Measurements from ENCODE around the gene EIF4H. TPM values are rescaled to one million over a fixed set of nuclear protein-coding genes. Genes with fewer than 3 reads are reported as not detected.
"Not testable (repeated sequence)": the region's sequence is repeated elsewhere in the genome, so short reads cannot be mapped to it uniquely, and the experiment has no call there.

EIF4H gene
- total RNA-seq, 1 experiment from 2014 or later: 351 TPM

- no peak for DNase-seq (ENCODE audit: low read depth, low spot score)
Observed at GRCh38 chr7:74187915-74188675, 13.9 kb downstream of the EIF4H start.

DNA sequence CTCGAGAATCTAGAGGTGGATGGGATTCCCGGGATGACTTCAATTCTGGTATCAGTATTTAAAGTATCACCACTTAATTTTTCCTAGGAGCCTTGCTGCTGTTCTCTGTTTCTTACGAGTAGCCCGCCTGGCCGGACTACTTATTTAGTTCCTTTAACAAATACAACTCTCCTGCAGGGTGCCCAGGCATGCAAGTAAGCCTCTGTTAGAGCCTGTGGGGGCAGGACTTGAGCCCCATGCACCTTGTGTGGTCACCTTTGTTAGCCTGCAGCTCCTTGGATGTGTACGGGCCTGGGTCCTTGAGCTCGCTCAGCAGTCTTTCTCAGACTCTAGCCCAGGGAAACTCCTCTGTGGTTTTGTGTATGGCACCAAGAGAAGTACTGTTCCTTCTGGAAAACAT, 16.1 kb downstream of the EIF4H start:
- DNase-seq (ENCODE audit: low read depth, low spot score): no peak
- in situ Hi-C loops (cut with HindIII; ENCODE audit: low pct_unique_long_range_greater_than_20kb, low sequenced_read_pairs): loop anchor here (25.0 kb wide), 1 partner anchor 103 kb away; the partner anchor contains the start of gene LIMK1

More at GRCh38 chr7:74187915-74188675, 13.9 kb downstream of the EIF4H start:
- in situ Hi-C loops (cut with HindIII; ENCODE audit: low pct_unique_long_range_greater_than_20kb, low sequenced_read_pairs): loop anchor here (25.0 kb wide), 1 partner anchor 101 kb away; the partner anchor contains the start of gene LIMK1

GRCh38 chr7:74191231-74191630, 17.1 kb downstream of the EIF4H start:
- in situ Hi-C loops (cut with HindIII; ENCODE audit: low pct_unique_long_range_greater_than_20kb, low sequenced_read_pairs): loop anchor here (25.0 kb wide), 1 partner anchor 104 kb away; the partner anchor contains the start of gene LIMK1
- no peak for DNase-seq (ENCODE audit: low read depth, low spot score)

- DNase-seq (ENCODE audit: low read depth, low spot score): no peak
- in situ Hi-C loops (cut with HindIII; ENCODE audit: low pct_unique_long_range_greater_than_20kb, low sequenced_read_pairs): loop anchor here (25.0 kb wide), 1 partner anchor 106 kb away; the partner anchor contains the start of gene LIMK1
Observed at GRCh38 chr7:74193054-74193453, 18.9 kb downstream of the EIF4H start.

- no peak for DNase-seq (ENCODE audit: low read depth, low spot score)
- in situ Hi-C loops (cut with HindIII; ENCODE audit: low pct_unique_long_range_greater_than_20kb, low sequenced_read_pairs): loop anchor here (25.0 kb wide), 1 partner anchor 107 kb away; the partner anchor contains the start of gene LIMK1
Observed at GRCh38 chr7:74193913-74194312, 19.8 kb downstream of the EIF4H start.

DNA sequence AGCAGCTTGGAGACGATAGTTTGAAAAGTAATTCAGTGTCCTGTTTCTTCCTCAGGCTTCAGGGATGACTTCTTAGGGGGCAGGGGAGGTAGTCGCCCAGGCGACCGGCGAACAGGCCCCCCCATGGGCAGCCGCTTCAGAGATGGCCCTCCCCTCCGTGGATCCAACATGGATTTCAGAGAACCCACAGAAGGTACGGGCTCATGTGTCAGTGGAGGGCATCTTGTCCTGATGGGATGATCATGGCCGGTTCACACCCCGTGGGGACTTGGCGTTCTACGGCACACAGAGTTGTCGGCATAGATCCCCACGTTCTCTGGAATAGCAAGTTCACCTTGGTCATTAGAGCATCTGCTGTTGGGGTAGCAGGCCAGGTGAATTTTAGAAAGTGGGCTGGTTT, 20.5 kb downstream of the EIF4H start:
- DNase-seq (ENCODE audit: low read depth, low spot score): no peak
- in situ Hi-C loops (cut with HindIII; ENCODE audit: low pct_unique_long_range_greater_than_20kb, low sequenced_read_pairs): loop anchor here (25.0 kb wide), 1 partner anchor 107 kb away; the partner anchor contains the start of gene LIMK1

GRCh38 chr7:74195139-74195860, 21.1 kb downstream of the EIF4H start:
- in situ Hi-C loops (cut with HindIII; ENCODE audit: low pct_unique_long_range_greater_than_20kb, low sequenced_read_pairs): loop anchor here (25.0 kb wide), 1 partner anchor 108 kb away; the partner anchor contains the start of gene LIMK1

DNA sequence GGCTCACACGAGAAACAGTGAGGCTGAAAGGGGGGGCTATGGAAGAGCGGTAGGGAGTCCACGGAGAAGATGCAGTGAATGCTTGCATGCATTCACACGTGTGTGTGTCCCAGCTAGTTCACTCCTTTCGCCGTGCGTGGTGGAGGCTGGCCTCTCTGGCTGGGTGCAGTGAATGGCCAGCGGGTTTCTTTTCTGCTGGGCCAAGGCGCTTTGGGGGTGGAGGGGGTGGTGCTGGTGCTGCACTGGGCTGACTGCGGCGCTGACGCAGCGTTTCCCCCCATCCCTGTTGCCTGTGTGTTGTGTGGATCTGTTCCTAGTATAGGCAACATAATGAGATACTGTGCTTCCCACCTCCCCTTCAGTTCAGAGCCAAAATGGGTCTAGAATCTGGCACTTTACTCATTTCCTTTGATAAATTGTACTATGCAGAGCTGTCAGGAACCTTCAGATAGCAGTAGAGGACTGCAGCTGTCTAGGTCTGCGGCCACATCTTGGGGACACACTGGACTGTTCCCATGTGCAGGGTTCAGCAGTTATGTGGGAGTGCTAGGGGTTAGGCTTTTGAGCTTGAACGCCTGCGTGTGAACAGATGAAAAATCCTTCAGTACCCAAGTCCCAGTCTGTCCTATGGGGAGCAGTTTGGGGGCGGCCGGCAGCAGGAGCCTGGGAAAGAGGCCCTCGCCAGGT, 22.0 kb downstream of the EIF4H start:
- in situ Hi-C loops (cut with HindIII; ENCODE audit: low pct_unique_long_range_greater_than_20kb, low sequenced_read_pairs): loop anchor here (25.0 kb wide), 1 partner anchor 109 kb away; the partner anchor contains the start of gene LIMK1
- not testable (repeated sequence) for DNase-seq (ENCODE audit: low read depth, low spot score)

More at GRCh38 chr7:74195139-74195860, 21.1 kb downstream of the EIF4H start:
- not testable (repeated sequence) for DNase-seq (ENCODE audit: low read depth, low spot score)

- in situ Hi-C loops (cut with HindIII; ENCODE audit: low pct_unique_long_range_greater_than_20kb, low sequenced_read_pairs): loop anchor here (25.0 kb wide), 1 partner anchor 110 kb away; the partner anchor contains the start of gene LIMK1
- DNase-seq (ENCODE audit: low read depth, low spot score): no peak
Observed at GRCh38 chr7:74197449-74198124, 23.4 kb downstream of the EIF4H start.

DNA sequence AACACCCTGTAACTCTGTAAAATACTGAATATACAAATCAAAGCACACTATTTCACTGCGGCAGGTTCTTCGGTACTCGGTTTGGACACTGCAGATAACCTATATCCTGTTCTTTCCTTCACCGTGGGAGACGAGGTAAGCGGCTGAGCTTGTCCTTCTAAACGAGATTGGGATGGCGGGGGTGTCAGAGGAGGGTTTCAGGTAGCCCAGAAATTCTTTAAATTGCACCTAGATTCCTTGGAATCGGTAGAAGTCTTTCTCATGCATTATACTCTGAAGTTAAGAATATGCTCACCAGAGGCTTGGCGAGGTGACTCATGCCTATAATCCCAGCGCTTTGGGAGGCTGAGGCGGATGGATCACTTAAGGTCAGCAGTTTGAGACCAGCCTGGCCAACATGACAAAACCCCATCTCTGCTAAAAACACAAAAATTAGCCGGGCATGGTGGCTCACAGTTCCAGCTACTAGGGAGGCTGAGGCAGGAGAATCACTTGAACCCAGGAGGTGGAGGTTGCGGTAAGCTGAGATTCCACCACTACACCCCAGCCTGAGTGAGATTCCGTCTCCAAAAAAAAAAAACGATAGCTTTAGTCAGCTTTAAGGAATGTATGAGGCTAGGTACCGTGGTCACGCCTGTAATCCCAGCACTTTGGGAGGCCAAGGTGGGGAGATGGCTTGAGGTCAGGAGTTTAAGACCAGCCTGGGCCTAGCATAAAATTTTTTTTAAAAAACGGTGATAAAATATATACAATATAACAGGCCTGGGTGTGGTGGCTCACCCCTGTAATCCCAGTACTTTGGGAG, 25.6 kb downstream of the EIF4H start:
- in situ Hi-C loops (cut with HindIII; ENCODE audit: low pct_unique_long_range_greater_than_20kb, low sequenced_read_pairs): loop anchor here (25.0 kb wide), 1 partner anchor 112 kb away; the partner anchor contains the start of gene LIMK1

DNA sequence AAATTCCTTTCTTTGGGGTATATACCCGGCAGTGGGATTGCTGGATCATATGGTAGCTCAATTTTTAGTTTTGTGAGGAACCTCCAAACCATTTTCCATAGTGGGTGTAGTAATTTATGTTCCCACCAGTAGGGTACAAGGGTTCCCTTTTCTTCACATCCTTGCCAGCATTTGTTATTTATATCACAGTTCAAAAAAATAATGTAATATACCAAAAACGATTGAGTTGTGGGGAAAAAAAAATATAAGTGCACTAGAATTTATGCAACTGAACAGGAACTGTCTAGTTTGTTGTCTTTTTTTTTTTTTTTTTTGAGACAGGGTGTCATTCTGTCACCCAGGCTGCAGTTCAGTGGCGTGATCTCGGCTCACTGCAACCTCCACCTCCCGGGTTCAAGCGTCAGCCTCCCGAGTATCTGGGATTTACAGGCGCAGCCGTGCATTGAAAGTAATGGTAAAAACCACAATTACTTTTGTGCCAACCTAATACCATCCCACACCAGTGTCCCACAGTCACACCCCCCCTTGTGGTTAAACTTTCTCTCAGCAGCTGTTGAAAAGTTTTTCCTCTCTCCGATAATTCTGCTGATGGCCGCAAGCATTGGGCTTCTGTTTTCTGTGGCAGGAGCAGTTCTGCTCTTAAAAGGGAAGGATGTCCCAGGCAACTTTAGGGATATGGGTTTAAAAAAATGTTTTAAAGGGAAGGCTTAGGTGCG, 28.8 kb downstream of the EIF4H start:
- DNase-seq (ENCODE audit: low read depth, low spot score): peak; percentile 77
- in situ Hi-C loops (cut with HindIII; ENCODE audit: low pct_unique_long_range_greater_than_20kb, low sequenced_read_pairs): no loop called here

More for the DNA sequence above, 25.6 kb downstream of the EIF4H start:
- no peak for DNase-seq (ENCODE audit: low read depth, low spot score)

- in situ Hi-C loops (cut with HindIII; ENCODE audit: low pct_unique_long_range_greater_than_20kb, low sequenced_read_pairs): no loop called here
- no peak for DNase-seq (ENCODE audit: low read depth, low spot score)
Observed at GRCh38 chr7:74203956-74204618, 29.9 kb downstream of the EIF4H start.

GRCh38 chr7:74206052-74206451, 31.9 kb downstream of the EIF4H start:
- in situ Hi-C loops (cut with HindIII; ENCODE audit: low pct_unique_long_range_greater_than_20kb, low sequenced_read_pairs); DNase-seq (ENCODE audit: low read depth, low spot score): not testable (repeated sequence)

GRCh38 chr7:74206589-74207120, 32.5 kb downstream of the EIF4H start:
- in situ Hi-C loops (cut with HindIII; ENCODE audit: low pct_unique_long_range_greater_than_20kb, low sequenced_read_pairs): no loop called here

DNA sequence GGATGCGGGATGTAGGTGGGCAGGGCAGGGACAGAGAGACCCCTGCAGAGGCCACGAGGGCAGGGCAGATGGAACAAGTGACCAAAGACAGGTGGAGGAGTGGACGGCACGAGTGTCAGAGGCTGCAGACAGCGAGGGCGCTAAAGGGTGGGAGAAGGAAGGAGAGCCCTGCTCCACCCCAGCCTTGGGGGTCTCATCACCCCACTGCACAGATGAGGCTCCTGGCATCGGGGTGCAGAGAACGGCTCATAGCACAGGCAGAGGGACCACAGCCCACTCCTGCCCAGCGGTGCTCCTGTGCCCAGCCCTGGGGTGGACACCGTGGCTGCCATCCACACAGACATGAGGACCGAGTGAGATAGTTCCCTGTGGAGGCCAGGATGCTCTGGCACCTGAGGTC, 33.4 kb downstream of the EIF4H start:
- in situ Hi-C loops (cut with HindIII; ENCODE audit: low pct_unique_long_range_greater_than_20kb, low sequenced_read_pairs): no loop called here

More at GRCh38 chr7:74206589-74207120, 32.5 kb downstream of the EIF4H start:
- DNase-seq (ENCODE audit: low read depth, low spot score): peak; percentile 87

More for the DNA sequence above, 33.4 kb downstream of the EIF4H start:
- DNase-seq (ENCODE audit: low read depth, low spot score): no peak
